ENCODE measurements around the gene KCNG2.
"Not testable (repeated sequence)": the region's sequence is repeated elsewhere in the genome, so short reads cannot be mapped to it uniquely, and the experiment has no call there.

Gene KCNG2

GRCh38 chr18:79852561-79853302 is 55.0 kb downstream of the KCNG2 start:
- no peak for DNase-seq (ENCODE audit: low read depth in 2 of 2)

DNA sequence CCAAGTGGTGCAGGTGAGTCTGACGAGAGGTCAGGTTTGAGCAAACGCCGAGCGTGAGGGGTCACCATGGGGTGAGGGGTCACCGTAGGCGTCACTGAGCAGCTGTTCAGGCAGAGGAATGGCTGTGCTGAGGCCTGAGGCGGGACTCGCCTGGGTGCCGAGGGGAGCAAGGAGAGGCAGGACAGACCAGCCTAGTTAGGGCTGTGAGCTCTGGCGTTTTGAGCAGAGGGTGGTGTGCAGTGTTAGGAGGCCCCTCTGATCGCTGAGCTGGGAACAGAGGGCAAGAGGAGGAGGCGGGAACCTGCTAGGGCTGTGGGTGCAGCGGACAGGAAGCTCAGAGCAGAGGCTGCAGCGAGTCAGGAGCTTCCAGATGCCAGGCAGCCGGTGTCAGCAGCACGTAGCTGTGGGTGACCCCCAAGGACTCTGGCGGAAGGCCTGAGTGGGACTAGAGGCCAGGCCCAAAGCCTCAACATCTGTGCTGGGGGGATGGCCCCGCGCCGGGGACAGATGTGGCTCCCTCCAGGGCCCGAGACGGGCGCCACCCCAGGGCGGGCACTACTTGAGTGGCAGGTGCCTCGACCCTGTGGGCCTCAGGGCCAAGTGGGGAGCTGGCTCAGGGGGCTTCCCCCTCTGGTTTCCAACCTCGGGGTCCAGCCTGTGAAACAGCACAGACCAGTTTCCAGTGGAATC is 55.7 kb downstream of the KCNG2 start:
- no peak for DNase-seq (ENCODE audit: low read depth in 2 of 2)

GRCh38 chr18:79853993-79854364 is 56.2 kb downstream of the KCNG2 start:
- DNase-seq (ENCODE audit: low read depth in 2 of 2) = no peak

DNA sequence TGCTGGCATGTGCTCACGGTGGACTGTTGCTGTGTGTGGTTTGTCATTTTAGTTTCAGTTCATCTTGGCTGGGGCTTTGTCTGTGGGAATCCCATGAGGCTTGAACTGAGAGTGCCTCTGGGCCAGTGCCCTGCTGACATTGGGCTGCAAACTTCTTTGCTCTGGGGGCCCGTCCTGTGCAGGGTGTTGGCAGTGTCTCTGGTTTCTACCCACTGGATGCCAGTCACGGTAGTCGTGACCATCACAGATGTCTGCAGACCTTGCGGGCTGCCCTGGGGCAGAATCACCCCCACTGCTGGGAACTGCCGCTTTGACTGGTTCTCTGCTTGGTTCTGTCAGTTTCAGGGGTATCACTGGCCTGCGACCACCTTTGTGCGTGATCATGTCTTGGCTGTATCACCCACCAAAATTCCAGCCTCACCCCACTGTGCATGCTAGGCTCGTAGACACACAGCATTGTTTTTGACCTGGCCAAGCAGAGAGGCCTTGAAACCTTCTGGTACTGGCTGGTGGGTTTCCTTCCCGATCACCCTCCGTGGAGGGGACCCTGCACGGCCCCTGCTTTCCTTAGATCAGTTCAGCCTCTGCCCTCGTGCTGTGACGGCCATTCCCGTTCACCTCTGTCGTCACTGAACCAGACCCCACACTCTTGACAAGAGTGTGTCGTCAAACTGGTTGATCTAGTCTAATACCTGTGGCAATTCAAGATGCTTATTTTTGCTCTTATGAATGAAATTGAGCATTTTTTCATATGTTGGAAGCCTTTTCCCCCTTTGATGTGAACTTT is 57.6 kb downstream of the KCNG2 start:
- DNase-seq (ENCODE audit: low read depth in 2 of 2) = no peak

DNA sequence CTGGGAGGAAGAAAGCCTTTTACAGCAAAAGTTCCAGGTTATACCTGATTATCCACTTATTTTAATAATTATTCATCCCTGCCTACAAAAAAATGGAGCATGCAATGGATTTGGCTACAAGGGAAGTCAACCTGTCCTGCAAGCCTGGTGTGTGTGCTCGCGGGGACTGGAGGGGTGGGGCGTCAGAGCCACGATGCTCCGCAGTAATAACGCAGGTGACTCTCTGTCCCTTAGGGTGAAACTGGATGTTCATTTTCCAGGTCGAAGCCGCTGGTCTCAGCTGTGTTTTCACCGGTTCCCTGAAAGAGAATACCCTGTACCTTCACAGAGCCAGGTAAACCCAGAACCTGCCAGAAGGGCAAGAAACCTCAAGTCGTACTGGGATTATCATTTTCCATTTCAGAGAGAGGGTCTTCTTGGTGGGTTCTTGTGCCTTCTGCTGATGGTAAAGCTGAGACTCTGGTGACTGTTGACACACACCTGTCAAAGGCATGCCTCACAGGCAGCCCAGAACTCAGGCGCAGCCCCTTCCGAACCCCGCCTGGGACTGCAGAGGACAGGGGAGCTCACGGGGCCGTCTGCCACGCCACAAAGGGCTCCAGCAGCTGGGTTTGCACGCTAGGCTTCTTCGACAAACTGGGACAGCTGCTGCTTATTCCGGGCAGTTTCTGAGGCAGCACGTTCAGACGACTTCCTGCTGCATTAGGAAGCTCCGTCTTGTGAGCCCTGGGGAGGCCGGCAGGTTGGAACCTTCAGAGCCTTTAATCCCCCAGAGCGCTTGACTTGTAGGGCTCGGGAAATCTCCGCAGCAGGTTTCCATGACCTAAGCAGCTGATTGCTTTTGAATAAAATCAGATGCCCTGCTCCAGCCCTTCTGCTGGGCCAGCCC is 58.6 kb downstream of the KCNG2 start:
- DNase-seq (ENCODE audit: low read depth in 2 of 2) = no peak

DNA sequence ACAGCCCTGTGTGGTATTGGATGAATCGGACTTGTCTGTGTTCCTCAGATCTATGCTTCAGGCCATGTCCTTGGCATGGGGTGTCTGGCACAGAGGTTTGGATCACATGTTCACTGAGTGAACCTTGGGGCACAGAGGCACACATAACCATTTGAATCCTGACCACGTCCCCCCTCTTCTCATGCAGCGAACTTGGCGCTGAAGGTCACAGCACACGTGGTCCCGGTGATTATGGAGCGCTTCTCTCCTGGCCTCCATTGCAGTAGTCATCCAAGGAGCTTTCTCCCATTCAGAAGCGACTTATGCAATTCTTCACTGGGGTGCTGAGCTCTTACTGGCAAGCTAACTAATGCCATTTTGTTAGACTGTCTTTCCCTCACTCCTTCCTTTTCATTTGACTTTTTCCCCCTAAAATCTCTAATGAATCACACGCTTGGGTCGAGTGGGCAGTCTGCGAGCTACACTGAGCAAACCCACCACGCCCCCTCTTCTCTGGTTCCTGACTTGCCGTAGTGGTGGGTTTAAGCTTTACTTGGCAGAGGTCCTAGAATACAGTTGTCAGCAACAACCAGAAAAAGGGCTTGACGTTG is 59.4 kb downstream of the KCNG2 start:
- peak; percentile 9 to 11 for DNase-seq (ENCODE audit: low read depth in 2 of 2)

DNA sequence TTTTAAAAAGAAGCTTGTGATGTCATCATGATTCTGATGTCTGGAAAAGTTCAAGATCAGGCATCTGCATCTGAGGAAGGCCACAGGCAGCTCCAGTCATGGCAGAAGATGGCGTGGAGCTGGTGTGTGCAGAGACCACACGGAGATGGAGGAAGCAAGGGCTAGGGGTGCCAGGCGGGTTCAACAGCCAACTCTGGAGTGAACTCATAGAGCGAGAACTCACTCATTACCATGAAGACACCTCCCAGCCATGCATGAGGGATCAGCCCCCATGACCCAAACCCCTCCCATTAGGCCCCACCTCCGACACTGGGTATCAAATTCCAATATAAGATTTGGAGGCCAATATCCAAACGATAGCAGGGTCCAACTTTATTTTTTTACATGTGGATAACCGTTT is 61.6 kb downstream of the KCNG2 start:
- DNase-seq (ENCODE audit: low read depth in 2 of 2) = no peak

DNA sequence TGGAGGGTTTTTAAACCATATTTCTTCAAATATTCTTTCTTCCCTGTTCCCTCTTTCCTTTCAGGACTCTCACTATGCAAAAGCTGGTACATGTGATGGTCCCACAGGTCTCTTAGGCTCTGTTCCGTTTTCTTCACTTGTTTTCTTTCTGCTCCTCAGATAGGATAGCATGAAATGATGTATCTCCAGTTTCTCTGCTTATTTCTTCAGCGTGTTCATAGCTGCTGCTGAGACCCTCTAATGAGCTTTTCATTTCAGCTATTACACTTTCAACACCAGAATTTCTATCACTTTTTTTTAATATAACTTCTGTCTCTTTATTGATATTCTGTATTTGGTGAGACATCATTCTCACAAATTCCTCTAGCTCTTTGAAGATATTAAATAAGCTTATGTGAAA is 63.9 kb downstream of the KCNG2 start:
- DNase-seq (ENCODE audit: low read depth in 2 of 2) = no peak

- no peak for DNase-seq (ENCODE audit: low read depth in 2 of 2)
Measured at GRCh38 chr18:79862562-79862961, 64.8 kb downstream of the KCNG2 start.

DNA sequence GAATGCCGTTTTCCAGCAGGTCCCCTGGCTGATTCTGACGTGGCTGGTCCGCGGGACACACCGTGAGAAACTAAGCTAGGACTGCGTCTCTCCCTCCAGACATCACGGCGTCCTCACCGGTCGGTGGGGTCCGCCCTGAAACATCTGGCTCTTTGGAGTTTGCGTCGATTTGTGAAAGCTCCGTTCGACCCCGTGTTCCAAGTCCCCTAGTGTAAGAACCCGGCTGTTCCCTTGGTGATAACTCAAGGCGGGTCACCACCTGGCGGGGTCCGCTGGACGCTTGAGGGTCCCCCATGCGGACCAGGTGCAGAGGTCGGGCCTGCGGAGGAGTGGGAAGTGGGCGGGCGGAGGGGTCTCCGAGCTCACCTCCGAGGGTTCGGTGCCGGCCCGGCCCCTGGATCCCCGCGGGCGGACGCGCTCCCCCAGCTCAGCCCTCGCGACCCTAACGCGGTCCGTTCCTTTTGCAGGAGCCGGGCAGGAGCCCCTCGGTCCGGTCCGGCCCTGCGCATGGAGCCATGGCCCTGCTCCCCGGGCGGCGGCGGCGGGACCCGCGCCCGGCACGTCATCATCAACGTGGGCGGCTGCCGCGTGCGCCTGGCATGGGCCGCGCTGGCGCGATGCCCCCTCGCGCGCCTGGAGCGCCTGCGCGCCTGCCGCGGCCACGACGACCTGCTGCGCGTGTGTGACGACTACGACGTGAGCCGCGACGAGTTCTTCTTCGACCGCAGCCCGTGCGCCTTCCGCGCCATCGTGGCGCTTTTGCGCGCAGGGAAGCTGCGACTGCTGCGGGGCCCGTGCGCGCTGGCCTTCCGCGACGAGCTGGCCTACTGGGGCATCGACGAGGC is 65.6 kb downstream of the KCNG2 start:
- no peak for DNase-seq (ENCODE audit: low read depth in 2 of 2)

- DNase-seq (ENCODE audit: low read depth in 2 of 2) = no peak
Measured at GRCh38 chr18:79864006-79864725, 66.4 kb downstream of the KCNG2 start.

GRCh38 chr18:79864955-79865354 is 67.2 kb downstream of the KCNG2 start:
- DNase-seq (ENCODE audit: low read depth in 2 of 2) = not testable (repeated sequence)

GRCh38 chr18:79865951-79866350 is 68.2 kb downstream of the KCNG2 start:
- DNase-seq (ENCODE audit: low read depth in 2 of 2) = not testable (repeated sequence)

- DNase-seq (ENCODE audit: low read depth in 2 of 2) = no peak
Measured at GRCh38 chr18:79866889-79867574, 69.3 kb downstream of the KCNG2 start.

DNA sequence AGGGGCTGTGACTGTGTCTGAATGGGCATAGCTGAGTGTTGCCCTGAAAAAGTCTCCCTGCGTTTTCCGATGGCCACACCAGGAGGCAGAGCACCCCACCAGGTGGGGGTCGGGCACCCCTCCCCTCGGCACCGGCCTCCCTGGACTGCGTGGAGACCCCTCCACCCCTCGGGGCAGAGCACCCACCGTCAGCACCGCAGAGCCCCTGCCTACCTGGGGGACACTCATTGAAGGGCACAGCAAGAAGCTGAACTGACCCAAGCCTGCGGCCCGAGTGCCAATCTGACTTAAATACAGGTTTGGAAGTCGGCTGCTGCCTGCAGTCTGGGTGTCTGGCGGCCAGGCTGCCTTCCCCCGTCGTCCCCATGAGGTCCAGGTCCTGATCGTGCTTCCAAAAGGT is 69.9 kb downstream of the KCNG2 start:
- no peak for DNase-seq (ENCODE audit: low read depth in 2 of 2)

DNA sequence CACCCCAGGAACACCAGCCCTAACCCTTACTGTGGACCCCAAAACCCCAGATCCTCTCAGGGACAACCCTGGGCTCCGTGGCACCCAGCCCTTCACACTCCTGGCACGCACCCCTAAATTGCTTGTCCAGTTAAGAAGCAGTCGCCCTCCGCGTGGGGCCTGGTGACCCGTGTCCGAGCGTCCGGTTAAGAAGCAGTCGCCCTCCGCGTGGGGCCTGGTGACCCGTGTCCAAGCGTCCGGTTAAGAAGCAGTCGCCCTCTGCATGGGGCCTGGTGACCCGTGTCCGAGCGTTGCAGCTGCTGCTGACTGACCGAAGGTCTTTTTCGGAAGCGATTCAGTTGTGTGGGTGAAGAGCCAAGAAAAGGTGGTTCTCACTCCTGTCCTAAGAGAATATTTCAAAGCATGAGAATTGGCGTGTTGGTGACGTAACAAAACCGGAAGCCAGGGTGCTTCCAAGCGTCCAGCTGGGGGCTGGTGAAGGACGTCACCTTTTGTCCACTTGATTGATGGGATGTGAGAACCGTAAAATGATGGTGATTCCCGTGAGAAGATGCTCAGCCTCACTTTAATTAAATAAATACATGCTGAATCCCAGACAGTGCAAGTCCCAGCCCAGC is 70.5 kb downstream of the KCNG2 start:
- no peak for DNase-seq (ENCODE audit: low read depth in 2 of 2)

DNA sequence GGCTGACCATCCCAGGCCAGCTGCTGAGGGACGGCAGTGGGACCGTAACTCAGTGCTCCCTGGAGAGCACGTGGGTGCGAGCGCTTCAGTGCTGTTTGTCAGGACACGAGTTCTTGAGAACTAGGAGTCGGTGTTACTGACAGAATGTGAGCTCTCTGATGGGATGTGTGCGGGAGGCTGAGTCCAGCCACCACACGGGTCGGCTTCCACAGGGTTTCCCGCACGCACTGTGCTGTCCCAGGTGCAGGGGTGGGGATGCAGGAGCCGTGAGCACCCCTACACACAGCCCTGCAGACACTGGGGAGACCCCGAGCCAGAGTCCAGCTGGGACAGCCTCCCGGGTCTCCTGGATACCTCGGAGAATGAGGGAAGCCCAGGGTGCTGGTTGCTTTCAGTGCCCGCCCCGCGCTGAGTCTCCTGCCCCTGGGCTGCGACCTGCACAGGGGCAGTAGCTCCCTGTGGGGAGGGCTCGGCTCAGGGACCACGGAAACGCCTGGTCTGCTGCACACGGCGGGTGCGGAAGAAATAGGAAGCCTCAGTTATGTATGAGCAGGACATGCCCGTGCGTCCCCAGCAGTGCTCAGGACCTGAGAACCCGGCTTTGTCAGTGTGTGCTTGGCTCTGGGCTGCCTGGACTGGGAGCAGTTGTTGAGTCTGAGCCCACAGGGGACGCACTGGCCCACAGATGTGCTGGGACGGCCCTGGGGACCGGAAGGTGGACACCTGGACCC is 71.2 kb downstream of the KCNG2 start:
- no peak for DNase-seq (ENCODE audit: low read depth in 2 of 2)

Data from fibroblast of skin of left quadriceps (primary cell).